Measurements from ENCODE around the gene ATP6V1B1.

Gene ATP6V1B1

GRCh38 chr2:70966681-70967080, 31.0 kb downstream of the ATP6V1B1 start:
- no peak for DNase-seq (ENCODE audit: low read depth)

DNA sequence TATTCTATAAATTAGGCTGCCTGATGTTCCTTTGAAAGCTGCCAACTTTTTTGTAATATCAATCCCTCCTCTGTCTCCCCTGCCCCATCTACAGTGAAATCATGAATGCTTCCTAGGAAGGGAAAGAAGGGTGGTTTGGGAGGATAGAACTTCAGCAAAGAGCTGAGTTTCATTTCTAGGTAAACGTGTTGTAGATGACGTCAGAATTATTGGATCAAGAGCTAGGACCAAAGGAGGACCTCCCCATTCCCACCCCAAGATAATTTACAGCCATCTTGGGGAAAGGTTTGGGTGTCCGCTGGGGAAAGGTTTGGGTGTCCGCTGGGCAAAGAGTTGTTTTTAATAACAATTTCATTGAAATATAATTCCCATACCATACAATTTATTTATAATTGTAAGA, 31.5 kb downstream of the ATP6V1B1 start:
- no peak for DNase-seq (ENCODE audit: low read depth)

- DNase-seq (ENCODE audit: low read depth): no peak
These were observed 38.9 kb downstream of the ATP6V1B1 start for GRCh38 chr2:70974592-70974991.

DNA sequence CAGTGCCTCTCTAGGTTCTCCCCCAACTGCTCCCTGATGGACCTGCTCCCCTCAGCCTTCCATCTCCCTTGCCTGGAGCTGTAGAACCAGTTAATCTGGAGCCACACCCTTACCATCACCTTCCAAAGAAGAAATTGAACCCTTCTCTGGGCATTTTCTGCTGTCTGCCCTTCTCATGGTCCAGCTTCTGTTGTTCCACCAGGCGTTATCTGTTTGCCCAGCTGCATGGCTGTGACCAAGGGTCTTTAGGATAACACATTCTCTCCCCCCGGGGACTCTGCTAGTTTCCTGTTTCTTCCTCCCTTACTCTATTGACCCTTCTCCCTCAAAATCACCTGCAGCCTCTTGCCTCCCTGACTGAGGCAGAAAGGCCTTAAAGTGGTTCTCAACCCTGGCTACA, 39.5 kb downstream of the ATP6V1B1 start:
- DNase-seq (ENCODE audit: low read depth): no peak

DNA sequence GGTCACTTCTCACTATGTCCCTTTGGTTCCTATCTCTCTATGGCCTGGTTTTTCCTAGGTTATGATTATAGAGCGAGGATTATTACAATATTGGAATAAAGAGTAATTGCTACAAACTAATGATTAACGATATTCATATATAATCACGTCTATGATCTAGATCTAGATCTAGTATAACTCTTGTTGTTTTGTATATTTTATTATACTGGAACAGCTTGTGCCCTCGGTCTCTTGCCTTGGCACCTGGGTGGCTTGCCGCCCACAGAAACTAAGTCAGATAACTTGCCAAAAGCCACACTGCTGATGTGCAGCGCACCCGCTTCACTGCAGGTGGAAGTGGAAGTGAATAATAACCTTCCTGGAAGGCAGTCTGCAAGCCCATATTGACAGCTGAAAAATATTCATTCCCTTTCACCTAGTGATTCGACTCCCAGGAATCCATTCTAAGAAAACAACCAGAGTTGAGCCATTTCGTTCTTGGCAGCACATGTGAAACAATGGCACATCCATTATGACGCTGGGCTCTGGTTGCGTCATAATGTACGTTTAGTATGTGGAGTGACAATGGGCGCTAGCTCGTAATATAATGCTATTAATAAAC, 42.0 kb downstream of the ATP6V1B1 start:
- no peak for DNase-seq (ENCODE audit: low read depth)

- DNase-seq (ENCODE audit: low read depth): no peak
These were observed 42.9 kb downstream of the ATP6V1B1 start, which contains the start of gene ANKRD53 for GRCh38 chr2:70978341-70979179. Gene ANKRD53 (plus strand): TSS chr2:70978630. CDS start chr2:70978646, 16 bp downstream.

DNA sequence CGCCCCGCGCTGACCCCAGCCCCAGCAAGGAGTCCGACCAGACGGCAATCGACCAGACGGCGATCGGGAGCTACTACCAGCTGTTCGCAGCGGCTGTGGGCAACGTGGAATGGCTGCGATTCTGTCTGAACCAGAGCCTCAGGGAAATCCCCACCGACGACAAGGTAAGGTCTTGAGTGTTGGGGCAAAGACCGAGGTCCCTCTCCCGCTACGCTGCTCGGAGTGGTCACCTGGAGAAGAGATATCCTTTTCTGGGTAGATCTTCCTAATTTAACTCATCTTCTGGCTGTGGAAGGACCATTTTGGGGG, 43.4 kb downstream of the ATP6V1B1 start:
- DNase-seq (ENCODE audit: low read depth): no peak

DNA sequence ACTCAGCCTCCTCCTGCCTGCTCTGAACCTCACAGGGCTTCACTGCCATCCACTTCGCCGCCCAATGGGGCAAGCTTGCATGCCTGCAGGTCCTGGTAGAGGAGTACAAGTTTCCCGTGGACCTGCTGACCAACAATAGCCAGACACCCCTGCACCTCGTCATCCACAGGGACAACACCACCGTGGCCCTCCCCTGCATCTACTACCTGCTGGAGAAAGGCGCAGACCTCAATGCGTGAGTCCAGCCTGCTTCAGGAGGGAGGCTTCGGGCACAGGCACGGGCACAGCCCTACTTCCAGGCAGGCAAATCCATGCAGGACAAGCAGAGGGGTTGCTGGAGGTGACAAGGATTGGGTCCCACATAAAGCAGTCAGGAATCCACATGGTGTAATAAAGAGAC, 43.9 kb downstream of the ATP6V1B1 start:
- no peak for DNase-seq (ENCODE audit: low read depth)

GRCh38 chr2:70981421-70981820, 45.7 kb downstream of the ATP6V1B1 start:
- DNase-seq (ENCODE audit: low read depth): no peak

GRCh38 chr2:70981866-70982810, 46.4 kb downstream of the ATP6V1B1 start:
- DNase-seq (ENCODE audit: low read depth): no peak

- no peak for DNase-seq (ENCODE audit: low read depth)
These were observed 47.3 kb downstream of the ATP6V1B1 start for GRCh38 chr2:70982971-70983370.

DNA sequence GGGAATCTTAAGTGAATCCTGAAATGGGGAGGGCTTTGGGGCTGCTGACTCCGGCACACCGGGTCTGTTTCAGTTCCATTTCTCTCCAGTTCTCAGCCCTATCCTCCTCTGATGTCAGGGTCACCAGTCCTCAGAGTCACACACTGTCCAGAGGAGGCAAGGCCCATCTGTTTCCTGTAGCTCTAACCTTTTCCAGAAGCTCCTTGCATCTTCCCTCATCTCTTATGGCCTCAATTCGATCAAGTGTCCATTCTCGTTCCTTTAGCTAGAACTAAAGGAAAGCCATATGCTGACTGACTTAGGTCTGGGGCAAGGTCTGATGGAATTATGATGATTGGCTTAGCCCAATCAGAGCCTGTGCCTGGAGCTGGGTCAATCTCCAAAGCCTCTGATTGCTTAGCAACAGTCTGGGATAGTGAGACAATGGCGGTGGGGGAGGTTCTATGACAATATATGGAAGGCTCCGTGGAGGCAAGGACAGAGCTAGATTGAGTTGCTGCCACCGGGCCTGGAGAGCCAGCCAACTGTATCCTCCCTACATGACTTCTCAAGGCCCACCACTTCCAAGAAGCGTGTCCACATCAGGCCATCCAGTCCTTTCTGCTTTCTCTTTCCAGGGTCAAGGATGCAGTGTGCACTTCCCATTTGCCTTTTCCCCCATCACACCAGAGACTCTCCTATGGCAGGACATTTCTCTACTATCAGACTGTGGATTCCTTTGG, 48.0 kb downstream of the ATP6V1B1 start:
- DNase-seq (ENCODE audit: low read depth): no peak

DNA sequence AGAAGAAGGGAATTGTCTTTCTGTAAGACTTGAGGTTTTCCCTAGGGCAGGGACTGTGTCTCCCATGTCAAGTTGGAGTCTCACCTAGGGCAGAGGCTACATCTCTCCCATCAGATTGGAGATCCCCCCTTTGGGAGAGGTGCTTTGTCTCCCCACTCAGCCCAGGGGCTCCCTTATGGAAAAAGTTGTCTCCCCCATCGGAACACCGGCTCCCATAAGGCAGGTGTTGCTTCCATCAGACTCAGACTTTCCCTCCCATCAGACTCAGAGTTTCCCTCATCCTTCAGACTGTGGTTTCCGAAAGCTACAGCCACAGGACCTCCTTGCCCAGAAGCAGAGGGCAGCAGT, 48.5 kb downstream of the ATP6V1B1 start:
- DNase-seq (ENCODE audit: low read depth): no peak

DNA sequence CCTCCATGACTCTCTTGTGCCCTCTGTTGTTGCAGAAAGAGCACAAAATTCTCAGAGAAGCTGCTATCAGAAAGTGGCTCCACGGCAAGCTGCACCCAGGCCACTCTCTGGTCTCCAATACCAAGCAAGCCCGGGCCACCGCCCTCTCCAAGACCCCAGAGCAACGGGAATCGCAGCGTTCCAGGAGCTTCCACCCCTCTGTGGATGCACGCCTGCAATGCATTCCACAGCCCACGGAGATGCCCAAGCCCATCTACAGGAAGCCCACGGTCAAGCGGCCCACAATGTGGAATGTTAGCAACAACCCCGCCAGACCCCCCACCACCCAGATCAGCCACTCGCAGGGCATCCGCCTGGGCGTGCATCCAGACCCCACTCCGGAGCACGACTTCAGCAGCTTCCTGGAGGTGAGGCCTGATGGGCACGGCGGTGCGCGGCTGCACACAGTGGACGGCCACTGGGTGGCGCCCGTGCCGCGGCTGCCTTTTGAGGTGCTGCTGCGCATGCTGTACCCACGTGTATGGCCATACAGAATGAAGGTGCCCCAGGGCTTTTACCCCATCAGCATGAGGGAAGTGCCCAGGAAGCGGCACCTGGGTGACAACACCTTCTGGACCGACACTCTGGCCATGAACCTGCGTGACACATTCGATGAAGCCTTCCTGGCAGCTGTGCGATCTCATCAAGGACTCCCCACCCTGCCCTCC, 49.0 kb downstream of the ATP6V1B1 start:
- peak; percentile 75 for DNase-seq (ENCODE audit: low read depth)

GRCh38 chr2:70985283-70985688, 49.6 kb downstream of the ATP6V1B1 start:
- no peak for DNase-seq (ENCODE audit: low read depth)

DNA sequence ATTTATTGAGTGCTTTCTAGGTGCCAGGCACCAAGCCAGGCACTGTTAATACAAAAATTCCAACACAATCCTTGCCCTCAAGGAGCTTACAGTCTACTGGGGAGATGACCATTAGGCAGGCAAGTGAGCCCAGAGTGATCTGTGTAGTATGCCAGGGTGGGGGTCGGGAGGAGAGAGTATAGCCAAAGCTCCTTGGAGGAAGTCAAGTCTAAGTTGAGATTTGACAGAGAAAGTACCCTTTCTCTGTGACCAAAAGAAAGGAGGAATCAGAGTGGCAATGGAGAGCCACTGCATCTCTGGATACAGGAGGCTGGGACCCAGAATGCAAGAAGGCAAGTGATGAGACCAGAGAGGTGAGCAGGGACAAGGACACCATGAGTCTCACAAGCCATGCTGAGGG, 50.3 kb downstream of the ATP6V1B1 start:
- DNase-seq (ENCODE audit: low read depth): no peak

- DNase-seq (ENCODE audit: low read depth): no peak
These were observed 50.9 kb downstream of the ATP6V1B1 start for GRCh38 chr2:70986499-70987189.

DNA sequence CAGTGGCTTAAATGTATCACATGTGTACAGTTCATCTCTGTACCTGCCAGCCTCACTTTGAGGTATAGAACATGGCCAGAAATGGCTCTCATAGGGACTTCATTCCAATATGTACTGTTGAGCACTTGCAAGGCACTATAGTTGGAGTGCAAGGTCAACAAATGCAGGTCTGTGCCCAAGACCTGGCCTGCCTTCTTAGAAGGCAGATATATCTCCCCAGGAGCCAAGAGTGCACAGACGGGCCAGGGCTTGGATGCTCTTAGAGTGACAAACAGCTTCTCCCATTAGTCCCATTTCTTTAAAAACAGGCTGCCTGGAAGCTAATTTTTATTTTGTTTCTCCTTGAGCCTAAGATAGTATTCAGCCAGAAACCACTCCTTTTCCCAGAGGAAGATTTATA, 51.7 kb downstream of the ATP6V1B1 start:
- DNase-seq (ENCODE audit: low read depth): no peak

DNA sequence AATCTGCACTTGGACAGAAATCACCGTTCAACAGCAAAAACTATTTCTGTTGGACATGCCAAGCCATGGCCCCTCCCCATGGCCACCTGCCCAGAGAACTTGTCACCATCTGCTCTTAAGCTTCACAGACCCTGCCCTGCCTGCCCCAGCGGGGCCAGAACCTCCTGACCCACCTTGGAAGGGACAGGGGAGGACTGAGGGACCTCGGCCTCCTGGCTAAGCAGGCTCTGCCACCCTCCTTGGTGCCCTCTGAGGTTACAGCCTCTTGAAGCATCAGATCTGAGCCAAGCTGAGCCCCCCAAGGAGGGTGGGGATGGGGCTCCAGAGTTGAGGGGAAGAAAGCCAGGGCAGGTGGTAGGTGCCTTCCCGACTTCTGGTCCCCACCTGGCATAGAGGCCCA, 52.5 kb downstream of the ATP6V1B1 start:
- DNase-seq (ENCODE audit: low read depth): no peak

GRCh38 chr2:70988726-70989648, 53.3 kb downstream of the ATP6V1B1 start:
- no peak for DNase-seq (ENCODE audit: low read depth)

Measured in stimulated activated CD8-positive, alpha-beta memory T cell treated with anti-CD3 and anti-CD28 coated beads, Interleukin-4, amount 100 ng/mL, for 24 hours (primary cell).